Prostate gland (tissue), 2 donors: ENCODE results near the gene RUNDC3A. TPM values are rescaled to one million over a fixed set of nuclear protein-coding genes. Genes with fewer than 3 reads are reported as not detected.

Experiments
- DNase-seq: peaks from one replicate; pipeline ENCODE4 v3.0.0-alpha.2; 2019; ENCODE audit warnings: low spot score
- H3K27ac ChIP-seq, 2 donors: fragments of 200-600 bp; sonication (generic); 2 replicates each; pipeline ENCODE4 v1.5.1; 2017 to 2019
- H3K27me3 ChIP-seq: fragments of 200-600 bp; sonication (generic); replicated peaks from 2 replicates; pipeline ENCODE4 v1.5.1; 2019; ENCODE audit not compliant: insufficient read depth
- H3K36me3 ChIP-seq, 2 donors: fragments of 200-600 bp; sonication (generic); 1 replicate in 1 of 2; 2 replicates in 1 of 2; pipeline versions ENCODE4 v1.5.1 to v1.8.1; 2017 to 2019
- H3K4me1 ChIP-seq: fragments of 200-600 bp; sonication (generic); replicated peaks from 2 replicates; pipeline ENCODE4 v1.5.1; 2019
- H3K4me3 ChIP-seq, 2 donors: fragments of 200-600 bp; sonication (generic); 2 replicates each; pipeline ENCODE4 v1.5.1; 2017 to 2019
- H3K9me3 ChIP-seq: fragments of 200-600 bp; sonication (generic); 2 replicates; pipeline ENCODE4 v1.5.1; 2017
- CTCF ChIP-seq, 4 experiments: fragments of 200-600 bp in 2 of 4; fragments of 450-650 bp in 2 of 4; sonication (generic) in 2 of 4; IDR thresholded peaks; 1 replicate in 3 of 4; 2 replicates in 1 of 4; pipeline ENCODE4 v1.5.1; 2016 to 2019; ENCODE audit warnings: antibody characterized with exemption in 4 of 4, mild to moderate bottlenecking in 2 of 4, moderate library complexity in 2 of 4
- POLR2A ChIP-seq: fragments of 450-650 bp; IDR thresholded peaks from one replicate; pipeline ENCODE4 v1.6.1; 2016; ENCODE audit warnings: antibody characterized with exemption, mild to moderate bottlenecking
- POLR2AphosphoS5 ChIP-seq: sonication (generic); formaldehyde crosslinking; IDR thresholded peaks from one replicate; pipeline ENCODE4 v1.6.1; 2017; ENCODE audit warnings: antibody characterized with exemption
- WGBS: methylation state at CpG from one replicate; pipeline ENCODE4 v1.1.5; 2018; 5-methylcytosine and 5-hydroxymethylcytosine counted together
- intact Hi-C: fragments of 100-400 bp; cut with DNase I; formaldehyde crosslinking; loops from one replicate; pipeline ENCODE4 v1.14.2; 2022
- total RNA-seq, 2 donors: library from RNA; depleted of rRNA; stranded (reverse); fragments of >200 nt; gene quantifications; one replicate each; pipeline ENCODE4 v1.1.0, GENCODE V29; 2016

Gene RUNDC3A
- 1 to 10 TPM in 1 of 2 donors, under 1 TPM in 1; 0.68 to 2.9 TPM for total RNA-seq

GRCh38 chr17:44308320-44308818, at the start of gene RUNDC3A:
Gene RUNDC3A (plus strand): TSS chr17:44308601. CDS start chr17:44308833, 232 bp downstream.
- Histone ChIP-seq H3K4me3 (peak within 1 kb of the TSS; percentile 33 to 44), H3K9me3 (no peaks in the 10 kb centered on the region), H3K27me3 (no peaks in the 10 kb centered on the region), H3K4me1 (peaks cover 4% of the 10 kb centered on the region), H3K36me3 (no peaks in the 10 kb centered on the region), H3K27ac (peak within 1 kb of the TSS; percentile 62 to 66)
- peak; percentile 67 for TF ChIP-seq POLR2AphosphoS5
- TF ChIP-seq POLR2A = no peak
- 2% methylated on average over 39 of the region's 39 CpGs for WGBS
- DNase-seq = peak; percentile 84
- intact Hi-C loops = no loop called here

DNA sequence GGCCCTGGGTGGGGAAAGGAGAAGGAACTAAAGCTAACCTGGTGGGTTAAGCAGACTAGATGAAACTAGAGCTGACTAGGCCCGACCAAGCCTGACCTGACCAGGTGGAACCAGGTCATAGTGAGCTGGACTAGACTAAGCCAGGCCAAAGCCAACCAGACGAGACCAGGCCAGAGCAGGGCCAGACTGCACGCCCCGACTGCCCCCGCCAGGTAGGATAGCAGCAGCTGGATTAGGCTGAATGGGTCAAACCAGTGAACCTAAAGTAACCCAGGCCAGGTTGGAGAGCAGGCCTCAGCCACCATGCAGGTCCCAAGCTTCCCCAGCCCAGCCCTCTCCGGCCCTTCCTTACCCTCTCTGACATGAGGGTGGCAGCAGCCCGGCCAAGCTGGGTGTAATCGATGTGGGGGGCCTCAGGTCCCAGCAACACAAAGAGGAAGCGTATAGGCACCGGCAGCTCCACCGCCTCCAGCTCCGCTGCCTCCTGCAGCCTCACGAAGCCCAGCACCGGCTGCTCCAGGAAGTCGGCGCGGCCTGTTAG, 49.5 kb upstream of the RUNDC3A start:
- WGBS = 84% methylated on average over 17 of the region's 17 CpGs
- TF ChIP-seq POLR2A = no peak
- no peak for TF ChIP-seq CTCF (IDR thresholded peaks at IDR 0.05)
- no peak for TF ChIP-seq POLR2AphosphoS5
- H3K27ac ChIP-seq = no peak overlapping the region

DNA sequence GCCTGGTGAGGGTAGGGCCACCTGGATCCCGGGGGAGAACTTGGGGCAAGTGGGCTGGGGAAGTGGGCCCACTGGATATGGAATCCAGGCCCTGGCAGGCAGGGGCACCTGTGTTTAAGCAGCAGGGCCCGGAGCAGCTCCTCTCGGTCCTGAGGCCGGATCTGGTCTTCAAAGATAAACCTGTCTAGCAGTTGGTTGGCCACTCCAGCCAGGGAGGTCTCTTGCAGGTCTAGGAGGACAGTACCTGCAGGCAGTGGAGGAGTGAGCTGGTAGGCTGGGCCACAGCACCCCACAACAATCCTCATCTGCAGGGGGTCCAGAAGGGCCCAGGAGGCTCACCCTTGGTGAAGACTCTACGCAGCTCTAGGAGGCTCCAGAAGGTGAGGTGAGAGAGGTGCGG, 48.1 kb upstream of the RUNDC3A start:
- Histone ChIP-seq H3K4me3 (no peak overlapping the region), H3K9me3 (no peaks in the 10 kb centered on the region), H3K4me1 (no peaks in the 10 kb centered on the region), H3K27me3 (no peaks in the 10 kb centered on the region), H3K27ac (no peak overlapping the region), H3K36me3 (no peaks in the 10 kb centered on the region)
- WGBS = 85% methylated on average over 6 of the region's 6 CpGs
- intact Hi-C loops = no loop called here
- no peak for DNase-seq
- TF ChIP-seq POLR2AphosphoS5 = no peak
- no peak for TF ChIP-seq CTCF (IDR thresholded peaks at IDR 0.05)
- no peak for TF ChIP-seq POLR2A

More for the DNA sequence above, 49.5 kb upstream of the RUNDC3A start:
- DNase-seq = no peak
- H3K9me3 ChIP-seq = no peaks in the 10 kb centered on the region
- no peaks in the 10 kb centered on the region for H3K36me3 ChIP-seq
- H3K4me3 ChIP-seq = no peak overlapping the region
- intact Hi-C loops = no loop called here
- H3K4me1 ChIP-seq = no peaks in the 10 kb centered on the region
- no peaks in the 10 kb centered on the region for H3K27me3 ChIP-seq

DNA sequence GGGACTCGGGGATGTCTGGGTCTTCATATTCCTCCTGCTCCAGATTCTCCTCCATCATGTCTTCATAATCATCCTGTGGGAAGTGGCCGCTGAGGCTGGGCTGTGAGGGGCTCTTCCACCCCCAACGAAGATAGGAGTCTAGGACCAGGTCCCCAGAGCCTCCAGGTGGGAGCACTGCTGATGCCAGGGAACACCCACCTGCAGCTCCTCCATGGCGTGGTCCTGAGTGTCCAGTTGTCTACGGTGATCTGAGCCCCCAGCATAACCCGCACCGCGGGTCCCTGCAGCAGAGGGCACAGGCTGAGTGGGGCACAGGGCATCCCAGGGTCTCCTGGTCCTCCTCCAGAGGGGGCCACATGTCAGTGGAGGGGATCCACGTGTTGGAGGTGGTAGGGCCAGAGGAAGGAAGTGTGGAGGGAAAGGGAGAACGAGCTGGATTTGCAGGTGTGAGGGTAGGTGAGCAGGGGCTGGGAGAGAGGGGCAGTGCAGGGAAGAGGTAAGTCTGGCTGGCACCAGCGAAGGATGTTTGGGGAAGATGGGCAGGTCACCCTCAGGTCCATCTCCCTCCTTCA, 45.7 kb upstream of the RUNDC3A start:
- Histone ChIP-seq H3K4me1 (no peaks in the 10 kb centered on the region), H3K36me3 (no peaks in the 10 kb centered on the region), H3K4me3 (no peak overlapping the region), H3K27ac (no peak overlapping the region), H3K27me3 (no peaks in the 10 kb centered on the region), H3K9me3 (no peaks in the 10 kb centered on the region)
- no peak for DNase-seq
- intact Hi-C loops = no loop called here
- 73% methylated on average over 11 of the region's 11 CpGs for WGBS
- TF ChIP-seq CTCF (IDR thresholded peaks at IDR 0.05) (no peak), POLR2A (no peak), POLR2AphosphoS5 (no peak)

- Histone ChIP-seq H3K9me3 (no peaks in the 10 kb centered on the region), H3K27ac (no peak overlapping the region), H3K36me3 (no peaks in the 10 kb centered on the region), H3K4me1 (no peaks in the 10 kb centered on the region), H3K27me3 (no peaks in the 10 kb centered on the region), H3K4me3 (no peak overlapping the region)
- intact Hi-C loops = no loop called here
- TF ChIP-seq CTCF (IDR thresholded peaks at IDR 0.05) = no peak
- TF ChIP-seq POLR2AphosphoS5 = no peak
- no peak for TF ChIP-seq POLR2A
- DNase-seq = no peak
- WGBS = 90% methylated on average over 7 of the region's 7 CpGs
Observed at GRCh38 chr17:44263345-44263902, 45.0 kb upstream of the RUNDC3A start.
